VCaP (cell line): ENCODE measurements around the gene SEL1L.

Experiments used
- H3K27ac ChIP-seq: fragments of 450-650 bp; 2 replicates; pipeline ENCODE4 v1.5.1; 2017
- CTCF ChIP-seq: fragments of 450-650 bp; conservative IDR thresholded peaks from 2 replicates; pipeline ENCODE4 v1.5.1; 2017; ENCODE audit warnings: mild to moderate bottlenecking, moderate library complexity

Gene SEL1L

DNA sequence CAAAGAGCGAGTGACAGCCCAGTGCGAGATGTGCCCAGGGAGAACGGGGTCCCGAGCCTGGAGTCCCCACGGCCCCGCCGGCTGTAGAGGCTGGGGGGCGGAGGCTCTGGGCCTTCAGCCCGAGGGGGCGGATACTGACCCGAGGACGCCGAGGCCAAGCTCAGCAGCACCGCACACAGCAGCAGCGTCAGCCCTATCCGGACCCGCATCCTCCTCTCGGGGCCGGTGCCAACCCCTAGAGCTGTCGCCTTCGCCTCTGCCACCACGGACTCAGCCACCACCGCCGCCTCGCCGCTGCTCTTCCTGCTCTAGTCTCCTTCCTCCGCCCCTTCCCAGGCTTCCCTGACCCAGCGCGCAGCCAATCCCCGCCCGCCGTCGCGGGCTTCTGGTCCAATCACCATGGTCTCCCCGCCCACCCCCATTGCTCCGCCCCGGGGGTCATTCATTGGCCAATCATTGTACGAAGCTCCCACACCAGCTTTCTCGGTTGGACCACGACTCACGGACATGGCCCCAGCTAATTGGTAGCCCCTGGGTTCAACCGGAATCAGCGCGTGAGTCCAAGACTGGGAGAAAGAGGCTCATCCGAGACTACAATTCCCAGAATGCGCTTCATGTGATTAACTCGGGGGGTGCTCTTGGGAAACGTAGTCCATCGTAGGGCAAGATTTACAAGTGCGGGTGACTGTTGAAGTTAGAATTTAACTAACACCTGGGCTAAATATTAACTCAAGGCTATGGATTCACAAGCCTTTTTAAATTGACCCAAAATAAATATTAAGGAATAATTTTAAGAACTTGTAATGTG is at the start of gene SEL1L:
TSS of gene SEL1L (minus strand) at position 318 of the 808 bp plus-strand sequence. CDS start at position 209, 109 bp downstream.
- no peak for TF ChIP-seq CTCF
- peak within 1 kb of the TSS; percentile 91 for H3K27ac ChIP-seq

DNA sequence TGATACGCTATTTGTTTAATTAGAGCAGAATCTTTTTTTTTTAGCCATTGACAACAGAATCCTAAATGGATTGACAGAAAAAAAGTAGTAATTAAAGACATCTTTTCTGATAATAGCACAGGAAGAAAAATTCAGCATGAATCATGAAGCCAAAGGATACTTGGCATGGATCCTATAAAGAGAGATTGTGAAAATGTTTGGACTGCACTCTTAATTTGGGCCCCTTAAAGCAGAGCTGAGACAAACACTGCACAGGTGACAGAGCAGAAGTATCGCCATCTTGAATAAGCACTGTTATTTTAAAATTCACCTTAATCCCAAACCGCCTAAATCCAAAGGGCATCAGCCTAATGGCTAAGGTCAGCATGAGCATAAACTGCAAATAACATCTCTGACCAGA is 48.8 kb upstream of the SEL1L start:
- no peak for TF ChIP-seq CTCF

DNA sequence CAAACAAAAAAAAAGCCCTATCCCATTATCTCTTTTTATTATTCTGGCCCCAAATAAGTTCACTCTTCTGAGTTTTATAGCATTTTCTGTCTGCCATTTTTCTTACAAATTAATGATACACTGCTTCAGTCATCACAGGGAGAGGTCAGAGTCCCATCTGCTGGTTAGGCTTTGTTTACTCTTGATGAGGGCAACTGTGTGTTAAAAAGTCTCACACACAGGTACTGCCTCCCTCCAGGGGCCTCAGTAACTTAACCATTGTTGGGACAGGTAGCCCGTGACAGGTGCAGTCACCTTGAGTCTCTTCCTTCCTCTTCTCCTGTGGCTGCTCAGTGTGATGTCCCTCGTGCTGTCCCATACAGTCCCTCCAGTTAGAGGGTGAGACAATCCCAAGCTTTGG is 45.5 kb upstream of the SEL1L start:
- H3K27ac ChIP-seq: no peak overlapping the region
- TF ChIP-seq CTCF: no peak

More for the DNA sequence above, 48.8 kb upstream of the SEL1L start:
- no peak overlapping the region for H3K27ac ChIP-seq

DNA sequence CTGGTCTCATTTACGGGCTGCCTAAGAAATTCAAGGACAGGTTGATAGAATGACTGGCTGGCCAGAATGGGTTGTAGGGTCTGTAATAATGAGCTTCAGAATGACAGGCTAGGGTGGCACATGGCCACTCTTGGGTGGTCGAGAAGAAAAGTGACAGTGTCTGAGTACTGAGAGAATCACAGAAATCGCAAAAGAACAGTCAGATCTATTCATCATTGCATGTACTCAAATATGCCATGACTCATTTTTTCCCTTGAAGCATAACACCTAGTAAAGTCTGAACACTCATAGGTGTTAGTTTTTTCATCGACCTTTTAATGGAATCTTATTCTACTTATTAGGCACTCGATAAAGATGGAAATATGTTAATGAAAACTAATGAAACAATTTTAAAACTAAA is 37.8 kb upstream of the SEL1L start:
- no peak overlapping the region for H3K27ac ChIP-seq
- TF ChIP-seq CTCF: no peak

DNA sequence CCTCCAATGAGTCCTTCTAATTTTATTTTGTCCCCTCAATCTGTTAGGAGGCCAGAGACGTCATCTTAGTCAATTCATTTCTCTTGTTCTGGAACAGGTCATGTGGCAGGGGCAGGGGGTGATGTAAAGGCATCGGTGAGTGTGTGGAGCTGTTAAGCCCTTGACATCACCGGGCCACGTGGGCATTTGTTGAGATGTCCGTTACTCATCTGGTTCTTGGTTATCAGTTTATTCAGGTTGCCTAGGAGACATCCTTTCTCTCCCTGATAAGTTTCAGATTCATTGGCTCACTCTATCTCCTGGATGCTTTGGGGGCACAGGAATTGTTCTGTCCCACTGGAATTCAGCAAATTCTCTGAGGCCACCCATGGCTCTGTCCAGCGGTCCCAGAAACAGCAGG is 33.6 kb upstream of the SEL1L start:
- TF ChIP-seq CTCF: no peak

DNA sequence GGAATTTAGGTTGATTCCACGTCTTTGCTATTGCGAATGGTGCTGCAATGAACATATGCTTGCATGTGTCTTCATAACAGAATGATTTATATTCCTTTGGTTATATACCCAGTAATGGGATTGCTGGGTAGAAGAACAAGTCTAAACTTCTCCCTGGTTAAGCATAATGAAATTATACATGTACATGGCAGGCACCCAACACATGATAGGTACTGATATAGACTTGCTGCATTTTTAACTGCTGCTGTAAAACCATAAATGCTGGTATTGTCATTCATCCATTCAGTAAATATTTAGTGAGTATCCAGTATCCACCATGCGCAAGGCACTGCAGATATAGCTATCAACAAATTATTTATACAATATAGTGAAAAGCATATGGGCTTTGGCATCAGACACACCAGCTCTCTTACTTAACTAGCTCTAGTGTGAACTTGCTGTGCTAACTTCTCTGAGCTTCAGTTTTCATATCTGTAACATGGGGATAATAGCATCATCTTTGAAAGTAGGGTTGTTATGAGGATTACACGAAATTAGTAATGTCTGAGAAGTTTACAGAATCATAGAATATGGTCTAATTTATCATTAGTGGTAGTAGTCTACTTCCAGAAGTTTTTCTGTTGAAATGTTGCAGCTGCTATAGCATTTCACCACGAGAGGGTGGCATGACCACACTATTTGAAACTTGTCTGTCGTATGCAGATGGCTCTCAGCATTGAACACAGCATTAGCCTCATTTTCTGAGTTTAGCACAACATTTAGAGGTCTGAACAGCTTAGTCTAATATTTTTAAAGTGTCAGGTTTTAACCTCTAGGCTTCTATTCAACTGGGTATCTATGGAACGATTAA is 32.0 kb upstream of the SEL1L start:
- TF ChIP-seq CTCF: peak; percentile 81
- H3K27ac ChIP-seq: peak overlapping the region; percentile 25; the same call in 1 of the 2 replicates

More for the DNA sequence above, 33.6 kb upstream of the SEL1L start:
- H3K27ac ChIP-seq: no peak overlapping the region

DNA sequence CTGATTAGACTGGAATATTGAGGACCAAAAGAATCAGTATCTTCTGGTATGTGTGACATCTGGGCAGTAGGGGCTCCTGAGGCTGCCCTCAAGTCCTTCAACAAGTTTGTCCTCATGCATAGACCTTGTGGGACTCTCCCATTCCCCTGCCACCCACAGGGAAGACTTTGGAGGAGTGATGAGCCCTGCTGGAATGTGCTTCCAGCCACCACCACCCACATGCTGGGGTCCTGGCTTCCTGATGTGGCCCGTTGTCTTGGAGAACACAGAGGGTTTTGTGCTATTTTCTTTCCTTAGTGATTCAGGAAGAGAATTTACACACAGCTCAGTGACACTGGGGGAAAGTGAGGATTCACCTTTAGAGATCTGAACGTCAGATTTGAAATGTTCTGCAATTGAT is 29.2 kb upstream of the SEL1L start:
- TF ChIP-seq CTCF: no peak
- H3K27ac ChIP-seq: peak overlapping the region; percentile 61; the same call in 1 of the 2 replicates
